LNCAP (cell line): Measurements from ENCODE around the gene ICOSLG.

ENCODE experiments used
- CTCF ChIP-seq: fragments of 450-650 bp; IDR thresholded peaks from 2 replicates; pipeline ENCODE4 v1.5.1; 2017; ENCODE audit warnings: mild to moderate bottlenecking

ICOSLG gene

GRCh38 chr21:44253832-44254710 lies 13.3 kb upstream of the ICOSLG start:
- no peak for TF ChIP-seq CTCF

GRCh38 chr21:44199448-44199847 lies 41.3 kb downstream of the ICOSLG start:
- no peak for TF ChIP-seq CTCF
